Activated naive CD8-positive, alpha-beta T cell treated with anti-CD3 and anti-CD28 coated beads, Interleukin-2, amount 10 ng/mL, durations not matched to agents 7 days and 5 days (primary cell): Measurements from ENCODE around the gene POU2F1. TPM values are rescaled to one million over a fixed set of nuclear protein-coding genes. Genes with fewer than 3 reads are reported as not detected.
"Not testable (repeated sequence)": the region's sequence is repeated elsewhere in the genome, so short reads cannot be mapped to it uniquely, and the experiment has no call there.

Experiments
- ATAC-seq: fragments of 150-1000 bp; cut with Tn5 transposase; one replicate; pipeline ENCODE4 v1.10.0; 2021; ENCODE audit warnings: low read depth, moderate library complexity
- POLR2A ChIA-PET: fragments of 350-600 bp; sonication (Branson Sonifier 250); formaldehyde crosslinking; loops from one replicate; lab custom pipeline; 2021; ENCODE audit warnings: antibody characterized with exemption; lab: Charles Lee
- DNase-seq: peaks from one replicate; pipeline ENCODE4 v3.0.0; 2021
- H3K27ac Mint-ChIP-seq: one replicate; pipeline ENCODE4 v1.8.0; 2022; ENCODE audit warnings: mild to moderate bottlenecking, mixed read lengths
- H3K27me3 Mint-ChIP-seq: one replicate; pipeline ENCODE4 v1.8.0; 2022; ENCODE audit warnings: mild to moderate bottlenecking, moderate library complexity, mixed read lengths
- H3K36me3 Mint-ChIP-seq: one replicate; pipeline ENCODE4 v1.8.0; 2021; ENCODE audit warnings: mild to moderate bottlenecking, mixed read lengths
- H3K4me1 Mint-ChIP-seq: one replicate; pipeline ENCODE4 v1.8.0; 2021; ENCODE audit warnings: mixed read lengths
- H3K4me3 Mint-ChIP-seq: one replicate; pipeline ENCODE4 v1.8.0; 2022; ENCODE audit warnings: mild to moderate bottlenecking, moderate library complexity, mixed read lengths
- H3K9me3 Mint-ChIP-seq: one replicate; pipeline ENCODE4 v1.8.0; 2021; ENCODE audit warnings: mixed read lengths
- total RNA-seq, 2 experiments: library from RNA; stranded (reverse); gene quantifications; one replicate each; pipeline ENCODE4 v1.2.3, GENCODE V29; 2021

POU2F1 gene
- total RNA-seq, 2 experiments from 2014 or later, result 25.6 to 28.0 TPM

DNA sequence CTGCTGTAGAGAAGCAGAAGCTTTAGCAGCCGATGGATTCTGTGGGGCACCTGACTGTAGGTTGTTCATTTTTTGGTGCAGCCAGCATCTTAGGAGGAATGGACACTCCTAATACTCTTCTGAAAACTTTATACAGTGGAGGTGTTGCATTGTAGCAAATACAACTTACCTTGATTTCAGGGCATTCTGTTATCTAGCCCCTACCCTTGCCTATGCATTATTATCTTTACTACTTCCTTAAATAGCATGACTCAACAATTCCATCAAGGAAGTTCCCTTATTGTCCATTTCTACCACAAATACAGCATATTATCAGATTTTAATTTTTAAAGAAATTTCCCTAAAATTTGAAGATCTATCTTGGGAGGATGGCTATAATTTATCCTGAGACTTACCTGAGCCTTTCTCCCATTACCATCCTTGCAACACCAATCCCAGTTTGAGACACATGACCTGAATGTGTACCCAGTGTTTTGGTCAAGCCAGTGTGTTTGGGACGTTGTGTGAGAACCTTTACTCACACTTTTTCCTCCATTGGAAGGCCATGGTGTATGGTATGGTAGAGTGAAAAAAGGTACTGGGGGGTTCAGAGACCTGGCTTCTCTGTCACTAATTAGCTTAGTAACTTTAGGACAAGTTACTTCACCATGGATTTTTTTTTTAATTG lies 9.2 kb downstream of the POU2F1 start:
- H3K36me3 Mint-ChIP-seq, result peaks cover 7% of the 10 kb centered on the region
- POLR2A ChIA-PET, result interaction anchor here (1.2 kb wide), 1 partner anchor 10 kb away, joined by 4 read pairs; the partner anchor contains the start of gene POU2F1
- no peaks in the 10 kb centered on the region for H3K27me3 Mint-ChIP-seq

DNA sequence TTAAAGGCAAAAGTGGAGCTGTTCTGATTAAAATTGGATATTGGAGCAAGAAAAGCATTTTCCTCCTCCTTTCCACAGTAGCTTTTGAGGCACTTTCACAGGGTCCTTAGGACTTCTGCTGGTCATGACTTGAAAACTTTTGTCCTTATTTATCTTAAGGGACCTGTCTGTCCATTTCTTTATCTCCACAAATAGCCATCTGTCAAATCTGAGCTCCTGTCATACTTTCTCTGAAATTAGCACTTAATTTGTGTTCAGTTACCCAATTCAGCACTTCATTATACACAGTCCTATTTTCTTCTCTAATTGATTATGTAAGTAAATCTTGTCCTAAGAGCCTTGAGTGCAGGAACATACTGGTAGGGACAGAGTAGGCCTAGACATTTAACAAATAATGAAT lies 9.8 kb downstream of the POU2F1 start:
- H3K36me3 Mint-ChIP-seq, result peaks cover 5% of the 10 kb centered on the region
- H3K4me1 Mint-ChIP-seq, result peaks cover 16% of the 10 kb centered on the region
- no peak overlapping the region for H3K4me3 Mint-ChIP-seq
- no peaks in the 10 kb centered on the region for H3K27me3 Mint-ChIP-seq
- ATAC-seq (no peak), DNase-seq (no peak)
- peaks cover 2% of the 10 kb centered on the region for H3K9me3 Mint-ChIP-seq
- POLR2A ChIA-PET, result interaction anchor here (1.2 kb wide), 1 partner anchor 10 kb away, joined by 4 read pairs; the partner anchor contains the start of gene POU2F1
- no peak overlapping the region for H3K27ac Mint-ChIP-seq

More for the DNA sequence above, 9.2 kb downstream of the POU2F1 start:
- Mint-ChIP-seq H3K9me3 (peaks cover 2% of the 10 kb centered on the region), H3K4me3 (no peak overlapping the region), H3K4me1 (peaks cover 16% of the 10 kb centered on the region), H3K27ac (no peak overlapping the region)
- ATAC-seq (no peak), DNase-seq (no peak)

DNA sequence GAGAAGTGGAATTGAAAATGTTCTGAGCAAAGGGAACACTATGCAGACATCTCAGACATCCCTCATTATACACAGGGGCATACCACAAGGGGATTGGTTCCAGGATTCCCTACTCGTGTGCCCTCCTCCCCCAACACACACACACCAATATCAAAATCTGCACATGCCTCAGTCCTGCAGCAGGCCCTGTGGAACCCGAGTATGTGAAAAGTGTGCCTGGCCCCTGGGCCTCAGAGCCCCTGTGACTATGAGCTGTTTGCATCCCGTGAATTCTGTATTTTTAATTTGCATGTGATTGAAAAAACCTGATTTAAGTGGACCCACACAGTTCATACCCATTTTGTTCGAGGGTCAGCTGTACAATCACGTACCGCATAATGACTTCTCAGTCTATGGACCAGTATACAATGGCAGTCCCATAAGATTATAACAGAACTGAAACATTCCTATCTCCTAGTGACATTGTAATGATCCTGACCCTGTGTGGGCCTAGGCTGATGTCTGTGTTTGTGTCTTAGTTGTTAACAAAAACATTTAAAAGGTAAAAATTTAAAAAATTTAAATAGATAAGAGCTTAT lies 11.3 kb downstream of the POU2F1 start:
- Mint-ChIP-seq H3K27me3 (no peaks in the 10 kb centered on the region), H3K4me3 (no peak overlapping the region), H3K27ac (no peak overlapping the region), H3K4me1 (peaks cover 11% of the 10 kb centered on the region), H3K9me3 (peaks cover 2% of the 10 kb centered on the region), H3K36me3 (peaks cover 5% of the 10 kb centered on the region)
- DNase-seq (no peak), ATAC-seq (no peak)
- POLR2A ChIA-PET, result interaction anchor here (0.9 kb wide), 1 partner anchor 12 kb away, joined by 6 read pairs; the partner anchor contains the start of gene POU2F1

DNA sequence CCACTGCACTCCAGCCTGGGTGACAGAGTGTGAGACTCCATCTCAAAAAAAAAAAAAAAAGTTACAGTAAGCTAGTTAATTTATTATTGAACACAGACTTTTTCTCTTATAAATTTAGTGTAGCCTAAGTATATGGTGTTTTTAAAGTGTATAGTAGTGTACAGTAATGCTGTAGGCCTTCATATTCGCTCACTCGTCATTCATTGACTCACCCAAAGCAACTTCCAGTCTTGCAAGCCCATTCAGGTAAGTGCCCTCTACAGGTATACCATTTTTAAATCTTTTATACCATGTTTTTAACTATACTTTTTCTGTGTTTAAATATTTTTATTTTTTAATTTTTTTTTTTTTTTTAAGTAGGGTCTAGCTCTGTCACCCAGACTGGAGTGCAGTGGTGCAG lies 12.1 kb downstream of the POU2F1 start:
- ATAC-seq, result no peak
- Mint-ChIP-seq H3K4me1 (peaks cover 13% of the 10 kb centered on the region), H3K27ac (no peak overlapping the region), H3K4me3 (no peak overlapping the region), H3K9me3 (peaks cover 2% of the 10 kb centered on the region), H3K27me3 (no peaks in the 10 kb centered on the region), H3K36me3 (peaks cover 7% of the 10 kb centered on the region)
- DNase-seq, result no peak
- POLR2A ChIA-PET, result interaction anchor here (0.9 kb wide), 1 partner anchor 13 kb away, joined by 6 read pairs; the partner anchor contains the start of gene POU2F1

DNA sequence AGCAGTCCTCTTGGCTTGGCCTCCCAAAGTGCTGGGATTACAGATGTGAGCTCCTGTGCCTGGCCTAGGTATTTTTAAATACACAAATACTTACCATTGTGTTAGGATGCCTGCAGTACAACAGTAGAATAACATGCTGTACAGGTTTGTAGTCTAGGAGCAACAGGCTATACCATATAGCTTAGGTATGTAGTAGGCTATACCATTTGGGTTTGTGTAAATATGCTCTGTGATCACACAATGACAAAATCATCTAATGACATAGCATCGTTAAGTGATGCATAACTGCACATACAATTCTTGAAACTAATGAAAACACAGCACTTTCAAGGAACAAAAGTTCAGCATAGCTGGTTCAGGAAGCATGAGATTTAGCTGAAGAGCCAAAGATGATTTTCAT lies 12.7 kb downstream of the POU2F1 start:
- peaks cover 5% of the 10 kb centered on the region for H3K36me3 Mint-ChIP-seq
- H3K9me3 Mint-ChIP-seq, result no peaks in the 10 kb centered on the region
- H3K27ac Mint-ChIP-seq, result no peak overlapping the region
- DNase-seq (no peak), ATAC-seq (no peak)
- POLR2A ChIA-PET, result no interaction called here
- H3K27me3 Mint-ChIP-seq, result no peaks in the 10 kb centered on the region
- H3K4me3 Mint-ChIP-seq, result no peak overlapping the region
- peaks cover 13% of the 10 kb centered on the region for H3K4me1 Mint-ChIP-seq

DNA sequence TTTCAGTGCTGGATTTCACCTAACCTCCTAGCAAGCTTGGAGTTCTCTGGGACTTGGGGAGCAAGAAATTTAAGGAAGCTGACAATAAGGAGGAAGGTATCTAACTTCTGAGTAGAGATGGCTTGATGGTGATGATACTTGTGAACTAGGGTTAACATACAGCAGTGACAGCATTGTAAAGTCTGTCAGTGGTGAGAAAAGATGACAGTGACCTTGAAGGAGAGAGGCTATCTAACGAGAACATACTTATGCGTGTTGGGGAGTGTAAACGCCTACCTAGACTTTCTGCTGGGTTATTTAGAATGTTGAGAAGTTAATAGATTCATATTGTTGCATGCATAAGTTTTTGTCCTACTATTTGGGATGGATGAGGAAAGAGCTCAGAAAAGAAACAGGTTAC lies 16.3 kb downstream of the POU2F1 start:
- Mint-ChIP-seq H3K4me1 (peaks cover 11% of the 10 kb centered on the region), H3K4me3 (no peak overlapping the region), H3K27me3 (no peaks in the 10 kb centered on the region), H3K9me3 (no peaks in the 10 kb centered on the region), H3K36me3 (peaks cover 8% of the 10 kb centered on the region), H3K27ac (no peak overlapping the region)
- POLR2A ChIA-PET, result no interaction called here
- DNase-seq (no peak), ATAC-seq (no peak)

DNA sequence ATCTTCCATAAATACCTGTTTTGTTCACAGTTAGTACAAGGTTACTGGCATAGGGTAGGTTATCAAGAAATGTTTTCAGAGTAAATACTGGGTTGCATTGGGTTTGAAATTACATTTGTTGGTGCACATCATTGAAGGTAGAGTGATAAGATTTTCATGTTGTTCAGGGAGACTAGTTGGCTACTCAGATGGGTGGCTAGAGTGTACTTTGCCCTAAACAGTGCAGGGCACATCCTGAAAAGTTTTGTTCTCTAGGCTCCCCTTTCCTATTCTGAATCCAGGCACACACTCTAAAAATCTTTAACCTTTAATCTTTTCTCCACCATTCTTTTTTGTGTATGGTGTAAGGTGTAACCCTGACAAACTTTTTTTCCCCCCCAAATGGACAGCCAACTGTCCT lies 18.0 kb downstream of the POU2F1 start:
- H3K4me3 Mint-ChIP-seq, result no peak overlapping the region
- no peaks in the 10 kb centered on the region for H3K9me3 Mint-ChIP-seq
- ATAC-seq, result no peak
- DNase-seq, result no peak
- H3K27me3 Mint-ChIP-seq, result no peaks in the 10 kb centered on the region
- peaks cover 17% of the 10 kb centered on the region for H3K36me3 Mint-ChIP-seq
- no peak overlapping the region for H3K27ac Mint-ChIP-seq
- POLR2A ChIA-PET, result no interaction called here
- H3K4me1 Mint-ChIP-seq, result peaks cover 11% of the 10 kb centered on the region

DNA sequence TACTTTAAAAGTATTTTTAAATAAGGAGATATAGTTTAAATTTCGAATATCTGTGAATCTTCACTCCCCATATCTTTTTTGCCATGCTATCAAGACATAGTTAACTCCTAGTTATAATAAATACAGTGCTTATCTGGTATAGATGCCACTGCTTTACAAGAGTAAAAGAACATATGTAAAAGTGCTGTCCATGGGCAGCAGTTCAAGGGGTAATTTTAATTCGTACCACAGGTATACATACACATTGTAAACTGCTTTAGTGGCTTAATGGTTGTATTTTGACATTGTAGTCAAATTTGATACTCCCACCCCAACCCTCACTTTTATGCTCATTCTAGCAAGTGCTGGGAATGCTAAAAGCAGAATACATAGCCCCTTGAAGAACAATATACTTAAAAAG lies 18.6 kb downstream of the POU2F1 start:
- Mint-ChIP-seq H3K36me3 (peaks cover 21% of the 10 kb centered on the region), H3K27me3 (no peaks in the 10 kb centered on the region), H3K27ac (no peak overlapping the region), H3K4me3 (no peak overlapping the region), H3K9me3 (peaks cover 4% of the 10 kb centered on the region), H3K4me1 (peaks cover 9% of the 10 kb centered on the region)
- ATAC-seq (no peak), DNase-seq (no peak)
- POLR2A ChIA-PET, result interaction anchor here (0.6 kb wide), 1 partner anchor 217 kb away, joined by 3 read pairs; no protein-coding TSS in a partner anchor

DNA sequence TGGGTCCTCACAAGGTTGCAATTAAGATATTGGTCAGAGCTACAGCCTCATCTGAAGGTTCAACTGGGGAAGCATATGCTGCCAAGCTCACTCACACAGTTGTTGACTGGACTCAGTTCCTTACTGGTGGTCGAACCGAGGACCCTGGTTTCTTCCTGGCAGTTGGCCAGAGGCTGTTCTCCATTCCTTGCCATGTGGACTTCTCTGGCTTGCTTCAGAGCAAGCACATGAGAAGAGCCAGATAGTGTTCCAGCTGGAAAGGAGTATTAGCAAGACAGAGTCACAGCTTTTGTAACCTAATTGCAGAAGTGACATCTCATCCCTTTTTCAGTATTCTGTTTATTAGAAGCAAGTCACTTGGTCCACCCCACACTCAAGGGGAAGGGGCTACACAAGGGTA lies 23.6 kb downstream of the POU2F1 start:
- peaks cover 3% of the 10 kb centered on the region for H3K4me1 Mint-ChIP-seq
- DNase-seq (no peak), ATAC-seq (no peak)
- no peak overlapping the region for H3K4me3 Mint-ChIP-seq
- POLR2A ChIA-PET, result no interaction called here
- no peaks in the 10 kb centered on the region for H3K27me3 Mint-ChIP-seq
- peaks cover 4% of the 10 kb centered on the region for H3K9me3 Mint-ChIP-seq
- peaks cover 21% of the 10 kb centered on the region for H3K36me3 Mint-ChIP-seq
- no peak overlapping the region for H3K27ac Mint-ChIP-seq

DNA sequence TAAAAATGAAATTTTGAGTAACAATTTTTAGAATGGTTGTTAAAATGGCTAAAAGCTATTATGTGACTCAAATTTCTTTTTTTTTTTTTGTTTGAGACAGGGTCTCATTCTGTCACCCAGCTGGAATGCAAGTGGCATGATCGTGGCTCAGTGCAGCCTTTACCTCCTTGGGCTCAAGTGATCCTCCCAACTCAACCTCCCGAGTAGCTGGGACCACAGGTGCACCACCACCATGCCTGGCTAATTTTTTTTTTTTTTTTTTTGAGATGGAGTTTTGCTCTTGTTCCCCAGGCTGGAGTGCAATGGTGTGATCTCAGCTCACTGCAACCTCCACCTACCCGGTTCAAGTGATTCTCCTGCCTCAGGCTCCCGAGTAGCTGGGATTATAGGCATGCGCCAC lies 24.5 kb downstream of the POU2F1 start:
- H3K27ac Mint-ChIP-seq, H3K4me1 Mint-ChIP-seq, H3K27me3 Mint-ChIP-seq, H3K4me3 Mint-ChIP-seq, H3K9me3 Mint-ChIP-seq, ATAC-seq, POLR2A ChIA-PET, DNase-seq: not testable (repeated sequence)
- H3K36me3 Mint-ChIP-seq, result peaks cover 26% of the 10 kb centered on the region

DNA sequence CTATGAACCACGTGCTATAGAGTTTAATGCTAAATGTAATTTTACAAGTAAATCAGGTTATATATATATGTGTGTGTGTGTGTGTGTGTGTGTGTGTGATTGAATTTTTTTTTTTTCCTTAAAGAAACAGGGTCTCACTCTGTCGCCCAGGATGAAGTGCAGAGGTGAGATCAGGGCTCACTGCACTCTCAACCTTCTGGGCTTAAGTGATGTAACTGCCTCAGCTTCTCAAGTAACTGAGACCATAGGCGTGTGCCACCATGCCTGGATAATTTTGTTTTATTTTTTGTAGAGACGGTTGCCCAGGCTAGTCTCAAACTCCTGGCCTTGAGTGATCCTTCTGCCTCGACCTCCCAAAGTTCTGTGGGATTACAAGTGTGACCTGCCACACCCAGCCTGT lies 26.3 kb downstream of the POU2F1 start:
- H3K36me3 Mint-ChIP-seq, result peaks cover 29% of the 10 kb centered on the region
- POLR2A ChIA-PET, result no interaction called here
- H3K4me3 Mint-ChIP-seq, result no peak overlapping the region
- H3K27me3 Mint-ChIP-seq, result no peaks in the 10 kb centered on the region
- H3K9me3 Mint-ChIP-seq, result peaks cover 4% of the 10 kb centered on the region
- DNase-seq (no peak), ATAC-seq (no peak)
- H3K27ac Mint-ChIP-seq, result no peak overlapping the region
- peaks cover 10% of the 10 kb centered on the region for H3K4me1 Mint-ChIP-seq

DNA sequence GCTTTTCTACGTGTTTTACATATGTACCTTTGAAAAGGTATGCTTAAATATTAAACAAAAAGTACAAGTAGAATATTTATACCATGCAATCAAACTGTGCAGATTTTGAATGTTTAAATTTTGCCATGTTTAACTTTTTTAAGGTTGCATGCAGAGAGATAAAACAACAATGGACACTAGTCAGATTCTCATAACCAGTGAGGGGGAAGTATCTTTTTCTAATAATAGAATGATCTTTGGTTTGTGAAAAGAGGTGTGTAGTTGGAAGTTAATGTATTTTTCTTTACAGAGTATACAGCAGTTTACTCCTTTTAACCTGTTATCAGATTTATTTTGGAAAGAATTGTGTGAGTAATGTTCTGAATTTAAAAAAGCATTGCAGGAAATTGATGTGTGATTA lies 27.1 kb downstream of the POU2F1 start:
- ATAC-seq (no peak), DNase-seq (no peak)
- POLR2A ChIA-PET, result no interaction called here
- peaks cover 31% of the 10 kb centered on the region for H3K36me3 Mint-ChIP-seq
- H3K4me1 Mint-ChIP-seq, result peaks cover 10% of the 10 kb centered on the region
- H3K27me3 Mint-ChIP-seq, result no peaks in the 10 kb centered on the region
- H3K4me3 Mint-ChIP-seq, result no peak overlapping the region
- H3K27ac Mint-ChIP-seq, result no peak overlapping the region
- H3K9me3 Mint-ChIP-seq, result peaks cover 4% of the 10 kb centered on the region

DNA sequence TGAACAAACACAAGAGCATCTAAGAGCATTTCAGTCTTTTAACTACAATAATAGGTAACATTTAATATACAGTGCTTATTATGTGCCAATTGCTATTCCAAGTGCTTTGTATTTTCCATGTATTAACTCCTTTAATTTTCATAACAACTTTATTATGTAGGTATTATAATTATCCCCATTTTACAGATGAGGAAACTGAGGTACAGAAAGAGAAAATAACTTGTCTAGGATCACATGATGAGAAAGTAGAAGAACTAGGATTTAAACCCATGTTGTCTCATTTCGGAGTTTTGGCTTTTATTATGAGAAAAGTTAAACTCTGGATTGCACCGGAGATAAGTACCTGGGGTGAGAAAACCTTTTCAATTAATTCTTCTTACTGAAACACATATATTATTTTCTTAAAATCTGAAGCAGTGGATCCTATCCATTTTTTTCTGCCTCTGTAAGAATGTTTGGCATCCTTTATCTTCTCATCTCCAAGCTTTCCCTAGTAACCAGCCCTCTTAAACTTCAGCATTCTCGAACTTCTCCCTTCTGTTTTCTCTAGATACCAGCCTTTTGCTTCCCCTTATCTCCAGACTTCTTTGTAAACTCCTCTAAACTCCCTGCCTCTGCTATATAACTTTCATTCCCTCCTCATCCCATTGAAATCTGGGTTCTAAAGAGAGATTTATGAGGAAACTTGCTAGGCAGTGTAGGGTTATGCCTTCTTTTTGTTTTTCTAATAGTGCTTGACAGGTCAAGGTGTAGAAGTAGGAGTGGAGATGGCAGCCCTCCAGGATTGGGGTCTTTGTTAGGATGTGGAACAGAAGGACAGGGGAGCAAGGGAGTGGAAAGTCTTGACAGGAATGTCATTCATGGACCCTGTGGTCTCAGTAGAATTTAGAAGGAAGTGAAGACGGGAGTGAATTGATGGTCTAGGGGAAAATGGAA lies 28.3 kb downstream of the POU2F1 start:
- Mint-ChIP-seq H3K27me3 (no peaks in the 10 kb centered on the region), H3K4me1 (peaks cover 10% of the 10 kb centered on the region), H3K36me3 (peaks cover 24% of the 10 kb centered on the region), H3K27ac (peak overlapping the region; percentile 10), H3K9me3 (peaks cover 1% of the 10 kb centered on the region), H3K4me3 (no peak overlapping the region)
- ATAC-seq (no peak), DNase-seq (no peak)
- POLR2A ChIA-PET, result no interaction called here
